Natural killer cell treated with Interleukin-12 subunit alpha and Interleukin-12 subunit beta and Interleukin-15 and Interleukin-18, amount 100 ng/mL, for 72 hours (primary cell): ENCODE data around the gene EPS8L3. TPM values are rescaled to one million over a fixed set of nuclear protein-coding genes. Genes with fewer than 3 reads are reported as not detected.
"Not testable (repeated sequence)": the region's sequence is repeated elsewhere in the genome, so short reads cannot be mapped to it uniquely, and the experiment has no call there.

Experiments
- ATAC-seq, 2 donors: fragments of 150-1000 bp; cut with Tn5 transposase in 1 of 2; sonication (Bioruptor Pico), chemical (Tn5 transposase) in 1 of 2; 2 replicates each; pipeline ENCODE4 v1.10.0; 2021
- DNase-seq: peaks from one replicate; pipeline ENCODE4 v3.0.0; 2022; ENCODE audit warnings: low spot score
- H3K27ac Mint-ChIP-seq, 2 donors: 1 replicate in 1 of 2; 2 replicates in 1 of 2; pipeline ENCODE4 v1.8.0; 2022; ENCODE audit warnings: mixed read lengths in 2 of 2, mild to moderate bottlenecking in 1 of 2, moderate library complexity in 1 of 2
- H3K27me3 Mint-ChIP-seq, 2 donors: 1 replicate in 1 of 2; 2 replicates in 1 of 2; pipeline ENCODE4 v1.8.0; 2022; ENCODE audit warnings: mixed read lengths in 2 of 2
- H3K36me3 Mint-ChIP-seq: one replicate; pipeline ENCODE4 v1.8.0; 2022; ENCODE audit warnings: mixed read lengths
- H3K4me1 Mint-ChIP-seq, 2 donors: 1 replicate in 1 of 2; 2 replicates in 1 of 2; pipeline ENCODE4 v1.8.0; 2022; ENCODE audit warnings: low read depth in 2 of 2, mixed read lengths in 2 of 2, mild to moderate bottlenecking in 1 of 2
- H3K4me3 Mint-ChIP-seq: one replicate; pipeline ENCODE4 v1.8.0; 2022; ENCODE audit warnings: mixed read lengths
- H3K9me3 Mint-ChIP-seq: 2 replicates; pipeline ENCODE4 v1.8.0; 2022; ENCODE audit warnings: mixed read lengths
- total RNA-seq, 2 donors: library from RNA; stranded (reverse); gene quantifications; one replicate each; pipeline ENCODE4 v1.2.3, GENCODE V29; 2022

The EPS8L3 gene
- total RNA-seq, 2 donors from 2014 or later: not detected

- H3K36me3 Mint-ChIP-seq: no peaks in the 10 kb centered on the region
- peaks cover 47 to 61% of the 10 kb centered on the region in 2 donors for H3K4me1 Mint-ChIP-seq
- peaks cover 0 to 16% of the 10 kb centered on the region in 2 donors for H3K27me3 Mint-ChIP-seq
- no peak for DNase-seq
- ATAC-seq: no peak
- no peaks in the 10 kb centered on the region for H3K9me3 Mint-ChIP-seq
- peak overlapping the region; percentile 66 for H3K4me3 Mint-ChIP-seq
- peak overlapping the region; percentile 83 to 85 for H3K27ac Mint-ChIP-seq
Measured at GRCh38 chr1:109801791-109802135, 38.0 kb upstream of the EPS8L3 start.

- peaks cover 0 to 19% of the 10 kb centered on the region in 2 donors for H3K27me3 Mint-ChIP-seq
- DNase-seq (no peak), ATAC-seq (no peak)
- no peaks in the 10 kb centered on the region for H3K9me3 Mint-ChIP-seq
- H3K4me1 Mint-ChIP-seq: peaks cover 55 to 66% of the 10 kb centered on the region in 2 donors
- H3K36me3 Mint-ChIP-seq: no peaks in the 10 kb centered on the region
- peak overlapping the region; percentile 60 to 83 for H3K27ac Mint-ChIP-seq
- H3K4me3 Mint-ChIP-seq: peak overlapping the region; percentile 9
Measured at GRCh38 chr1:109800291-109800690, 36.6 kb upstream of the EPS8L3 start.

- DNase-seq: no peak
- H3K4me1 Mint-ChIP-seq: peaks cover 60 to 69% of the 10 kb centered on the region in 2 donors
Measured at GRCh38 chr1:109799445-109799844, 35.7 kb upstream of the EPS8L3 start.

GRCh38 chr1:109797303-109797595 is 33.5 kb upstream of the EPS8L3 start:
- DNase-seq, ATAC-seq, H3K36me3 Mint-ChIP-seq, H3K9me3 Mint-ChIP-seq: not testable (repeated sequence)
- peaks cover 0 to 14% of the 10 kb centered on the region in 2 donors for H3K27me3 Mint-ChIP-seq
- peak overlapping the region; percentile 66 for H3K4me3 Mint-ChIP-seq
- H3K4me1 Mint-ChIP-seq: peaks cover 55 to 61% of the 10 kb centered on the region in 2 donors
- peak overlapping the region; percentile 15 to 83 for H3K27ac Mint-ChIP-seq

More at GRCh38 chr1:109799445-109799844, 35.7 kb upstream of the EPS8L3 start:
- Mint-ChIP-seq H3K4me3 (no peak overlapping the region), H3K27ac (peak overlapping the region in 1 of 2 donors; percentile 83), H3K36me3 (no peaks in the 10 kb centered on the region), H3K9me3 (no peaks in the 10 kb centered on the region), H3K27me3 (peaks cover 0 to 21% of the 10 kb centered on the region in 2 donors)
- ATAC-seq: no peak

GRCh38 chr1:109796484-109797302 is 33.0 kb upstream of the EPS8L3 start:
- peak overlapping the region; percentile 66 for H3K4me3 Mint-ChIP-seq
- H3K4me1 Mint-ChIP-seq: peaks cover 52 to 58% of the 10 kb centered on the region in 2 donors
- H3K27me3 Mint-ChIP-seq: peaks cover 0 to 14% of the 10 kb centered on the region in 2 donors
- H3K9me3 Mint-ChIP-seq: no peaks in the 10 kb centered on the region
- H3K27ac Mint-ChIP-seq: peak overlapping the region; percentile 15 to 83
- H3K36me3 Mint-ChIP-seq: no peaks in the 10 kb centered on the region
- ATAC-seq (peak; percentile 67 to 75), DNase-seq (no peak)

GRCh38 chr1:109794319-109795132 is 30.8 kb upstream of the EPS8L3 start:
- Mint-ChIP-seq H3K27me3 (peaks cover 0 to 10% of the 10 kb centered on the region in 2 donors), H3K27ac (peak overlapping the region in 1 of 2 donors; percentile 55), H3K4me1 (peaks cover 59 to 64% of the 10 kb centered on the region in 2 donors), H3K4me3 (peak overlapping the region; percentile 32), H3K36me3 (no peaks in the 10 kb centered on the region), H3K9me3 (no peaks in the 10 kb centered on the region)
- DNase-seq (no peak), ATAC-seq (no peak)

GRCh38 chr1:109793486-109794318 is 30.0 kb upstream of the EPS8L3 start:
- Mint-ChIP-seq H3K36me3 (no peaks in the 10 kb centered on the region), H3K4me1 (peaks cover 65 to 66% of the 10 kb centered on the region in 2 donors), H3K9me3 (no peaks in the 10 kb centered on the region), H3K27me3 (peaks cover 0 to 10% of the 10 kb centered on the region in 2 donors), H3K27ac (peak overlapping the region; percentile 48 to 55), H3K4me3 (peak overlapping the region; percentile 32)
- peak in 1 of 2 donors; percentile 39 for ATAC-seq
- DNase-seq: no peak

- no peak for DNase-seq
- no peaks in the 10 kb centered on the region for H3K9me3 Mint-ChIP-seq
- peak overlapping the region; percentile 32 for H3K4me3 Mint-ChIP-seq
- no peaks in the 10 kb centered on the region for H3K36me3 Mint-ChIP-seq
- peaks cover 0 to 10% of the 10 kb centered on the region in 2 donors for H3K27me3 Mint-ChIP-seq
- peaks cover 67 to 72% of the 10 kb centered on the region in 2 donors for H3K4me1 Mint-ChIP-seq
- no peak for ATAC-seq
- peak overlapping the region; percentile 48 to 55 for H3K27ac Mint-ChIP-seq
Measured at GRCh38 chr1:109793089-109793485, 29.4 kb upstream of the EPS8L3 start.

GRCh38 chr1:109792056-109792831 is 28.5 kb upstream of the EPS8L3 start:
- peak overlapping the region in 1 of 2 donors; percentile 87 for H3K27ac Mint-ChIP-seq
- no peak for DNase-seq
- no peaks in the 10 kb centered on the region for H3K9me3 Mint-ChIP-seq
- no peak overlapping the region for H3K4me3 Mint-ChIP-seq
- ATAC-seq: no peak
- H3K27me3 Mint-ChIP-seq: peaks cover 0 to 10% of the 10 kb centered on the region in 2 donors
- no peaks in the 10 kb centered on the region for H3K36me3 Mint-ChIP-seq
- H3K4me1 Mint-ChIP-seq: peaks cover 68 to 71% of the 10 kb centered on the region in 2 donors

- ATAC-seq (no peak), DNase-seq (no peak)
- Mint-ChIP-seq H3K4me3 (peak overlapping the region; percentile 34), H3K9me3 (no peaks in the 10 kb centered on the region), H3K36me3 (no peaks in the 10 kb centered on the region), H3K27me3 (peaks cover 4 to 7% of the 10 kb centered on the region in 2 donors), H3K27ac (peak overlapping the region; percentile 79 to 87), H3K4me1 (peaks cover 66 to 69% of the 10 kb centered on the region in 2 donors)
Measured at GRCh38 chr1:109791495-109792043, 27.8 kb upstream of the EPS8L3 start.

- Mint-ChIP-seq H3K36me3 (no peaks in the 10 kb centered on the region), H3K27ac (peak overlapping the region; percentile 79 to 87), H3K27me3 (peaks cover 6% of the 10 kb centered on the region in 2 donors), H3K4me1 (peaks cover 66 to 69% of the 10 kb centered on the region in 2 donors), H3K9me3 (no peaks in the 10 kb centered on the region), H3K4me3 (peak overlapping the region; percentile 34)
- ATAC-seq: peak; percentile 91 to 93
- peak; percentile 88 for DNase-seq
Measured at GRCh38 chr1:109790735-109791494, 27.2 kb upstream of the EPS8L3 start.

GRCh38 chr1:109790329-109790728 is 26.6 kb upstream of the EPS8L3 start:
- H3K9me3 Mint-ChIP-seq: no peaks in the 10 kb centered on the region
- peaks cover 9 to 11% of the 10 kb centered on the region in 2 donors for H3K27me3 Mint-ChIP-seq
- H3K4me3 Mint-ChIP-seq: peak overlapping the region; percentile 34
- H3K4me1 Mint-ChIP-seq: peaks cover 63 to 74% of the 10 kb centered on the region in 2 donors
- peak overlapping the region; percentile 79 to 87 for H3K27ac Mint-ChIP-seq
- DNase-seq: no peak
- H3K36me3 Mint-ChIP-seq: no peaks in the 10 kb centered on the region
- no peak for ATAC-seq
